Mesendoderm (in vitro differentiated cells): ENCODE data around the gene FBXL17.
A peak's percentile ranks its signal among the peaks of the same experiment; 100 is the strongest.

ENCODE experiments used
- DNase-seq: peaks from one replicate; pipeline ENCODE4 v3.0.0; 2013
- H2AK5ac ChIP-seq: 2 replicates; pipeline ENCODE4 v1.6.1; 2013; ENCODE audit warnings: low read length, inconsistent platforms
- H2BK120ac ChIP-seq: 2 replicates; pipeline ENCODE4 v1.6.1; 2013; ENCODE audit warnings: low read depth, mild to moderate bottlenecking, low read length, moderate library complexity, mixed read lengths
- H2BK15ac ChIP-seq: replicated peaks from 2 replicates; pipeline ENCODE4 v1.6.1; 2013; ENCODE audit warnings: low read depth, mild to moderate bottlenecking, moderate library complexity
- H2BK5ac ChIP-seq: 2 replicates; pipeline ENCODE4 v1.6.1; 2013; ENCODE audit warnings: low read length, inconsistent platforms
- H3K18ac ChIP-seq: 2 replicates; pipeline ENCODE4 v1.6.1; 2013; ENCODE audit warnings: mild to moderate bottlenecking, low read length, mixed read lengths
- H3K23ac ChIP-seq: one replicate; pipeline ENCODE4 v1.6.1; 2013; ENCODE audit warnings: low read length
- H3K27ac ChIP-seq: 2 replicates; pipeline ENCODE4 v1.5.1; 2013; ENCODE audit warnings: low read depth, mild to moderate bottlenecking, inconsistent platforms, low read length, moderate library complexity
- H3K27me3 ChIP-seq: 2 replicates; pipeline ENCODE4 v1.6.1; 2013; ENCODE audit warnings: low read length, control low read depth, mild to moderate bottlenecking, inconsistent platforms; ENCODE audit not compliant: insufficient read depth, poor library complexity
- H3K36me3 ChIP-seq: 2 replicates; pipeline ENCODE4 v1.6.1; 2013; ENCODE audit warnings: low read length, inconsistent platforms; ENCODE audit not compliant: control insufficient read depth, insufficient read depth
- H3K4ac ChIP-seq: one replicate; pipeline ENCODE4 v1.6.1; 2013; ENCODE audit warnings: low read depth, mild to moderate bottlenecking, low read length, moderate library complexity
- H3K4me1 ChIP-seq: 2 replicates; pipeline ENCODE4 v1.6.1; 2013; ENCODE audit warnings: low read depth, low read length, inconsistent platforms; ENCODE audit not compliant: control insufficient read depth
- H3K4me2 ChIP-seq: 2 replicates; pipeline ENCODE4 v1.6.1; 2013; ENCODE audit warnings: low read length
- H3K4me3 ChIP-seq: 2 replicates; pipeline ENCODE4 v1.5.1; 2013; ENCODE audit warnings: mild to moderate bottlenecking, low read length
- H3K56ac ChIP-seq: one replicate; pipeline ENCODE4 v1.6.1; 2013; ENCODE audit warnings: low read length
- H3K79me1 ChIP-seq: 2 replicates; pipeline ENCODE4 v1.6.1; 2013; ENCODE audit warnings: low read length, inconsistent platforms
- H3K79me2 ChIP-seq: 2 replicates; pipeline ENCODE4 v1.6.1; 2013; ENCODE audit warnings: mild to moderate bottlenecking, low read length; ENCODE audit not compliant: control insufficient read depth, insufficient read depth
- H3K9ac ChIP-seq: 2 replicates; pipeline ENCODE4 v1.6.1; 2013; ENCODE audit warnings: low read length, inconsistent platforms
- H4K5ac ChIP-seq: one replicate; pipeline ENCODE4 v1.6.1; 2013; ENCODE audit warnings: low read length
- H4K8ac ChIP-seq: one replicate; pipeline ENCODE4 v1.6.1; 2013; ENCODE audit warnings: low read depth, mild to moderate bottlenecking, control low read depth, low read length, moderate library complexity
- WGBS: extraction: QIAGEN DNeasy Blood & Tissue Kit; methylation state at CpG from one replicate; pipeline ENCODE4 v1.1.7; 2013; ENCODE audit warnings: low lambda C conversion rate, missing lambda C conversion rate; ENCODE audit not compliant: insufficient coverage; ENCODE audit errors: extremely low coverage; 5-methylcytosine and 5-hydroxymethylcytosine counted together

FBXL17 gene

DNA sequence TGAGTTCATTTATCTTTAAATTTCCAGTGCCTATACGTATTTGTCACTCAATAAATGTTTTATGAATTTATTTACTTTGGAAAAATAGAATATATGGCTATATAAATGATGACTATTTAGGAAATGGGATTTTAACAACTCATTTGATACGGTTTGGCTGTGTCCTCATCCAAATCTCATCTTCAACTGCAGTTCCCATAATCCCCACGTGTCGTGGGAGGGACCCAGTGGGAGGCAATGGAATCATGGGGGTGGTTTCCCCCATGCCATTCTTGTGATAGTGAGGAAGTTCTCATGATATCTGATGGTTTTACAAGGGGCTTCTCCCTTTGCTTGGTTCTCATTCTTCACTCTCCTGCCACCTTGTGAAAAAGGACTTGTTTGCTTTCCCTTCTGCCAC, 523.6 kb downstream of the FBXL17 start:
- no peak overlapping the region for H3K18ac ChIP-seq
- peak; percentile 29 for DNase-seq
- no peaks in the 10 kb centered on the region for H3K79me2 ChIP-seq
- H4K5ac ChIP-seq, result no peak overlapping the region
- no peak overlapping the region for H3K9ac ChIP-seq
- no peak overlapping the region for H4K8ac ChIP-seq
- H3K27ac ChIP-seq, result no peak overlapping the region
- no peaks in the 10 kb centered on the region for H3K4me1 ChIP-seq
- H2AK5ac ChIP-seq, result no peak overlapping the region
- no peak overlapping the region for H2BK15ac ChIP-seq
- no peak overlapping the region for H3K4me3 ChIP-seq
- H2BK5ac ChIP-seq, result no peak overlapping the region
- H2BK120ac ChIP-seq, result no peak overlapping the region
- H3K27me3 ChIP-seq, result no peaks in the 10 kb centered on the region
- H3K56ac ChIP-seq, result no peak overlapping the region
- no peak overlapping the region for H3K4me2 ChIP-seq
- no peaks in the 10 kb centered on the region for H3K79me1 ChIP-seq
- WGBS, result no CpG with 5 or more reads among the region's 4 CpGs
- H3K4ac ChIP-seq, result no peak overlapping the region
- no peak overlapping the region for H3K23ac ChIP-seq
- H3K36me3 ChIP-seq, result no peaks in the 10 kb centered on the region

- Histone ChIP-seq H3K4ac (no peak overlapping the region), H2AK5ac (no peak overlapping the region), H3K23ac (no peak overlapping the region), H3K27ac (no peak overlapping the region), H3K56ac (no peak overlapping the region), H3K9ac (no peak overlapping the region), H3K4me1 (no peaks in the 10 kb centered on the region), H3K18ac (peak overlapping the region; percentile 87), H2BK15ac (no peak overlapping the region), H4K5ac (no peak overlapping the region), H3K79me2 (no peaks in the 10 kb centered on the region), H3K36me3 (no peaks in the 10 kb centered on the region), H3K79me1 (no peaks in the 10 kb centered on the region), H4K8ac (no peak overlapping the region), H2BK5ac (peak overlapping the region; percentile 12), H2BK120ac (no peak overlapping the region), H3K4me3 (no peak overlapping the region), H3K27me3 (no peaks in the 10 kb centered on the region), H3K4me2 (no peak overlapping the region)
- no peak for DNase-seq
- no CpG with 5 or more reads among the region's 2 CpGs for WGBS
Measured at GRCh38 chr5:107857785-107858184, 524.1 kb downstream of the FBXL17 start.

DNA sequence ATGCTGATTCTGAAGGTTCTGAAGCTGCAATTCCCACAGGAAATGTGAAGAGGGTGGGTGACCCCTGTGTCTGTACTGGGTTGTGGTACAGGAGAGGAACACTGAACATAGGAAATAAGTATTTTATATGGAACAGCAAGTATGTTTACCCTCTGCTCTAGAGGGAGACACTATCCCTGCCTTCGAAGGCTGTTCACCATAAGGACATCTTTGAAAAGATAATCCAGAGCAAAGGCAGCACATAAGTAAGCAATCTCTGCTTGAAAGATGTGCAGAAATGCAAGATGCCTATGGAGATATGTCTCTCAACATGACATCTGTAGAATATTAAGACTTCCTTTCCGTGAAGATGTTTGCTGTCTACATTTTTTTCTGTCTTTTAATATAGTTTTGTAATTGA, 526.7 kb downstream of the FBXL17 start:
- no peaks in the 10 kb centered on the region for H3K79me2 ChIP-seq
- H3K4ac ChIP-seq, result no peak overlapping the region
- no peak overlapping the region for H3K56ac ChIP-seq
- H3K23ac ChIP-seq, result no peak overlapping the region
- H3K27ac ChIP-seq, result no peak overlapping the region
- no peaks in the 10 kb centered on the region for H3K79me1 ChIP-seq
- no CpG with 5 or more reads among the region's 2 CpGs for WGBS
- H3K36me3 ChIP-seq, result no peaks in the 10 kb centered on the region
- no peak overlapping the region for H4K5ac ChIP-seq
- no peak overlapping the region for H3K4me3 ChIP-seq
- no peak overlapping the region for H2BK15ac ChIP-seq
- no peak overlapping the region for H2BK120ac ChIP-seq
- H4K8ac ChIP-seq, result no peak overlapping the region
- no peak overlapping the region for H2BK5ac ChIP-seq
- no peaks in the 10 kb centered on the region for H3K4me1 ChIP-seq
- H2AK5ac ChIP-seq, result no peak overlapping the region
- H3K9ac ChIP-seq, result no peak overlapping the region
- DNase-seq, result no peak
- no peak overlapping the region for H3K4me2 ChIP-seq
- H3K27me3 ChIP-seq, result no peaks in the 10 kb centered on the region
- H3K18ac ChIP-seq, result no peak overlapping the region

DNA sequence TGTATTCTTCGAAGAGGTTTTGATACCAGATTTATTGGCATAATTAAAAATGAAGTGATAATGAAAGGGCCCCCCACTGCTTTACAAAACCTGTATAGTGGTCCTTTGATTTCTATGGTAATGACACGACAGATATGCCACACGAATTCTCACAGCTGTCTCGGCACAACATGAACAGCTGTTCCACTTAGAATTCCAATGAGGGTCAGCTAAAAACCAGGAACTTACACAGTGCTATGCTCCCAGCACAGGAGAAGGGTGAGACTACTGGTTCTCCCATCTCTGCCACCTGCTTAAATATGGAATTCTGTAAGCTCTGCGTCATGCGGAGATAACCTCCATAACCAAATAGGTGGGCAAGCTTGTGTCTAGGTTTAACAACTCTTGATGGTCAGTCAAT, 528.2 kb downstream of the FBXL17 start:
- H3K79me1 ChIP-seq, result no peaks in the 10 kb centered on the region
- DNase-seq, result no peak
- no peaks in the 10 kb centered on the region for H3K4me1 ChIP-seq
- H3K79me2 ChIP-seq, result no peaks in the 10 kb centered on the region
- H3K9ac ChIP-seq, result no peak overlapping the region
- no peak overlapping the region for H3K23ac ChIP-seq
- H3K36me3 ChIP-seq, result no peaks in the 10 kb centered on the region
- no peak overlapping the region for H3K27ac ChIP-seq
- no peak overlapping the region for H2AK5ac ChIP-seq
- no peak overlapping the region for H3K4me2 ChIP-seq
- H4K8ac ChIP-seq, result no peak overlapping the region
- H3K18ac ChIP-seq, result no peak overlapping the region
- no peak overlapping the region for H3K56ac ChIP-seq
- H3K4ac ChIP-seq, result no peak overlapping the region
- H2BK5ac ChIP-seq, result no peak overlapping the region
- no CpG with 5 or more reads among the region's 6 CpGs for WGBS
- H4K5ac ChIP-seq, result no peak overlapping the region
- no peaks in the 10 kb centered on the region for H3K27me3 ChIP-seq
- H2BK120ac ChIP-seq, result no peak overlapping the region
- no peak overlapping the region for H3K4me3 ChIP-seq
- no peak overlapping the region for H2BK15ac ChIP-seq

DNA sequence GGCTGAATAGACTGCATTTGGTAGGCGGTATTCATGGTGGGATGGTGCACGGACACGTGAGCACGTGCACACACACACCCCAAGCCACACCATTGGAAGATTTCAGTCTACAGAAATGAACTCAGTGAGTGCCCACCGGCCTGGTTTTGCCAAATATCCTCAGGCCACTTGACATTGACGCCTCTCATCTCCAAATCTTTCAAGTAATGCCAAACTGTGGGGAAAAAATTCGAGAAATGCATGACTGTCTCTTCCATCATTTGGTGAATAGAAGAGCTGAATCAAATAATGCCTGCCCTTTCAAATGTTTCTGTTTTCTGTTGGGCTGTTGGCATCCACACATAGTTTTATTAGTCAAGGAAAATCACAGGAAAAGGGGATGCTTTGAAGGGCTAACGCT, 528.9 kb downstream of the FBXL17 start:
- H3K4ac ChIP-seq, result no peak overlapping the region
- H2BK120ac ChIP-seq, result no peak overlapping the region
- no peaks in the 10 kb centered on the region for H3K36me3 ChIP-seq
- DNase-seq, result peak; percentile 25
- H4K8ac ChIP-seq, result no peak overlapping the region
- no peak overlapping the region for H3K23ac ChIP-seq
- no peaks in the 10 kb centered on the region for H3K79me2 ChIP-seq
- H3K4me1 ChIP-seq, result no peaks in the 10 kb centered on the region
- WGBS, result no CpG with 5 or more reads among the region's 8 CpGs
- H2BK15ac ChIP-seq, result no peak overlapping the region
- H3K27ac ChIP-seq, result no peak overlapping the region
- no peak overlapping the region for H3K4me2 ChIP-seq
- H3K9ac ChIP-seq, result no peak overlapping the region
- H2BK5ac ChIP-seq, result no peak overlapping the region
- H3K79me1 ChIP-seq, result no peaks in the 10 kb centered on the region
- H4K5ac ChIP-seq, result no peak overlapping the region
- H3K18ac ChIP-seq, result no peak overlapping the region
- H3K4me3 ChIP-seq, result no peak overlapping the region
- H3K56ac ChIP-seq, result no peak overlapping the region
- no peak overlapping the region for H2AK5ac ChIP-seq
- H3K27me3 ChIP-seq, result no peaks in the 10 kb centered on the region

DNA sequence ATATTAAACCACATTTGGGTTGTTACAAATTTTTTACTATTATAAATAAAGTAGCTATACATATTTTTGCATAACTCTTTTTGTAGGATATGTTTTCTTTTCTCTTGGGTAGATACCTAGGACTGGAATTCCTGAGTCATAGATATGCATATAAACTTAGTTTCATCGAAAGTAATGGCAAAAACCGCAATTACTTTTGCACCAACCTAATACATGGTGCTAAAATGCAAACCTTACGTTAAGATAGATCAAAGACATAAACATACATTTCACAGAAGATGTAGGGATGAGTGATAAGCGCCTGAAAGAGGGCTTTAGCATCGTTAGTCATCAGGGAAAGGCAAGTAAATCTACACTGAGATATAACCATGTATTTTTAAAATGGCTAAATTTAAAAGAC, 532.8 kb downstream of the FBXL17 start:
- Histone ChIP-seq H3K79me2 (no peaks in the 10 kb centered on the region), H3K27ac (no peak overlapping the region), H2BK5ac (no peak overlapping the region), H3K9ac (no peak overlapping the region), H3K23ac (no peak overlapping the region), H3K4me2 (no peak overlapping the region), H2AK5ac (no peak overlapping the region), H3K79me1 (no peaks in the 10 kb centered on the region), H3K4ac (no peak overlapping the region), H3K18ac (no peak overlapping the region), H2BK15ac (no peak overlapping the region), H2BK120ac (no peak overlapping the region), H3K4me1 (no peaks in the 10 kb centered on the region), H3K36me3 (no peaks in the 10 kb centered on the region), H4K5ac (no peak overlapping the region), H3K27me3 (no peaks in the 10 kb centered on the region), H3K56ac (no peak overlapping the region), H4K8ac (no peak overlapping the region), H3K4me3 (no peak overlapping the region)
- DNase-seq, result no peak
- no CpG with 5 or more reads among the region's 5 CpGs for whole genome bisulfite sequencing
